PC-9 (cell line): ENCODE measurements around the gene COL11A2. TPM values are rescaled to one million over a fixed set of nuclear protein-coding genes. Genes with fewer than 3 reads are reported as not detected.

Source experiments
- BruUV-seq: library from RNA; stranded (reverse); fragments of 400-500 nt; replicated peaks from 2 replicates; lab custom pipeline; 2021; lab: Mats Ljungman, UMichigan
- CTCF ChIA-PET: fragments of 300-600 bp; sonication (Branson Sonifier 250); formaldehyde crosslinking; loops from one replicate; lab custom pipeline; 2022; ENCODE audit warnings: antibody characterized with exemption; lab: Charles Lee
- POLR2A ChIA-PET: fragments of 300-600 bp; sonication (Branson Sonifier 250); formaldehyde crosslinking; loops from one replicate; lab custom pipeline; 2022; ENCODE audit warnings: antibody characterized with exemption; ENCODE audit not compliant: unreplicated experiment; lab: Charles Lee
- DNase-seq, 2 experiments: peaks; one replicate each; pipeline versions ENCODE4 v3.0.0 to v3.0.0-alpha.2; 2015 to 2022; ENCODE audit warnings: mixed read lengths in 1 of 2
- H2AFZ ChIP-seq: fragments of 200-600 bp; sonication (generic); 2 replicates; pipeline ENCODE4 v1.8.1; 2017; ENCODE audit warnings: antibody characterized with exemption
- H3F3A ChIP-seq: fragments of 200-600 bp; sonication (generic); 2 replicates; pipeline ENCODE4 v1.8.1; 2017; ENCODE audit warnings: antibody characterized with exemption, mild to moderate bottlenecking, low read depth; ENCODE audit not compliant: insufficient read depth
- H3K27ac ChIP-seq: fragments of 200-600 bp; sonication (generic); 2 replicates; pipeline ENCODE4 v1.6.1; 2016; ENCODE audit warnings: mixed run types
- H3K27me3 ChIP-seq: fragments of 200-600 bp; sonication (generic); 2 replicates; pipeline ENCODE4 v1.6.1; 2016; ENCODE audit warnings: low read depth, mixed run types; ENCODE audit not compliant: insufficient read depth
- H3K36me3 ChIP-seq: fragments of 200-600 bp; sonication (generic); 2 replicates; pipeline ENCODE4 v1.6.1; 2016; ENCODE audit warnings: low read depth, mixed run types
- H3K4me1 ChIP-seq: fragments of 200-600 bp; sonication (generic); replicated peaks from 2 replicates; pipeline ENCODE4 v1.6.1; 2016; ENCODE audit warnings: mixed run types; ENCODE audit not compliant: insufficient read depth
- H3K4me2 ChIP-seq: fragments of 200-600 bp; sonication (generic); 2 replicates; pipeline ENCODE4 v1.6.1; 2017; ENCODE audit warnings: mixed run types
- H3K4me3 ChIP-seq: fragments of 200-600 bp; sonication (generic); 2 replicates; pipeline ENCODE4 v1.6.1; 2016; ENCODE audit warnings: mixed run types
- H3K79me2 ChIP-seq: fragments of 200-600 bp; sonication (generic); 2 replicates; pipeline ENCODE4 v1.6.1; 2017; ENCODE audit warnings: low read depth, mixed run types
- H3K9me2 ChIP-seq: fragments of 200-600 bp; sonication (generic); 2 replicates; pipeline ENCODE4 v1.8.1; 2017; ENCODE audit warnings: mild to moderate bottlenecking; ENCODE audit not compliant: insufficient read depth
- H3K9me3 ChIP-seq: fragments of 200-600 bp; sonication (generic); 2 replicates; pipeline ENCODE4 v1.8.1; 2016; ENCODE audit warnings: low read depth; ENCODE audit not compliant: insufficient read depth
- H4K20me1 ChIP-seq: fragments of 200-600 bp; sonication (generic); 2 replicates; pipeline ENCODE4 v1.8.1; 2017; ENCODE audit not compliant: insufficient read depth
- EZH2 ChIP-seq: fragments of 200-600 bp; sonication (generic); IDR thresholded peaks from 2 replicates; pipeline ENCODE4 v1.8.0; 2017; ENCODE audit warnings: antibody characterized with exemption, low read depth
- intact Hi-C: fragments of 100-400 bp; cut with micrococcal nuclease; formaldehyde crosslinking; loops from one replicate; pipeline ENCODE4 v1.10.0; 2022; ENCODE audit not compliant: unreplicated experiment
- total RNA-seq: library from RNA; stranded (reverse); gene quantifications from 2 replicates; pipeline ENCODE4 v1.2.3, GENCODE V29; 2021
- TF ChIP-seq, protein P1 (sequence below): fragments of 200-600 bp; sonication (generic); conservative IDR thresholded peaks from 2 replicates; pipeline ENCODE4 v1.6.1; 2017; ENCODE audit warnings: mixed run types, antibody characterized with exemption, mild to moderate bottlenecking, moderate library complexity

The COL11A2 gene
- total RNA-seq, 1 experiment from 2014 or later: 2.2 TPM

DNA sequence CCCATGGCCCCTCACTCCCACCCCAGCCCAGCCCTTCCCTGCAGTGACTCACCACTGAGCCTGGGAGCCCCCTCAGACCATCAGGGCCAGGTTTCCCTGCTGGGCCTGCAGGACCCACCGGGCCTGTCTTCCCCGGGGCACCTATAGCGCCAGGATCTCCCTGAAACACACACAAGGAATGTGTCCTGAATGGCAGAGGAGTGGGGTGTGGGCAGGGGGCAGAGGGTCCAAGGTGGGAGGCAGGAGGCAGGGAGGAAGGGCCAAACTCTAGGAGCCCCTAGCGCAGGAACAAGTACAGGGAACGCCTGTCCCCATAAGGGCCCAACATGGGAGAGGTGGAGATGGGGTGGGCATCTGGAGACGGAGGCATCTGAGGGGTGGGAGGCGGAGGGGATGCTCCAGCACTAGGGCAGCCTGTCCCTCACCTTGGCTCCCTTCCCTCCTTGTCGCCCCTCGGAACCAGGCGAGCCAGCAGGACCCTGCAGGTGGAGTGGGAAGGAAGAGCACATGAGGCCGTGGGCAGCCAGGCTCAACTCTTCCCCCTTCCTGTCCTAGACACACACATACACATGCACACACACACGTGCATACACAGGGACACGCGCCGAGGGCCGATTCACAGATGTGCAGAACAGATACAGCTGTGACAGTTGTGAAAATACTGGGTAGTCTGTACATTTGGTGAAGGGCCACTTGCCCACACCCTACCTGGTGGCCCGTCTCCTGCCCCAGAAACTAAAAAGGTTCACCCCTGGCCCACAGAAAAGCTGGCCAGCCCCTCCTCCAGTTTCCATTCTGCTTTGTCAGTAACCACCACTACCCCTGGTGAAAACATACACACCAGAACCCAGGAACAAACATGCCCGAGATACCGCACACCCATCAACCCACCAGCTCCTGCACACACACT, 24.6 kb downstream of the COL11A2 start:
- no peaks in the 10 kb centered on the region for H3F3A ChIP-seq
- no peak overlapping the region for H3K4me2 ChIP-seq
- no peaks in the 10 kb centered on the region for H3K9me2 ChIP-seq
- BruUV-seq: no TSS peak
- H3K9me3 ChIP-seq: no peaks in the 10 kb centered on the region
- H3K4me1 ChIP-seq: no peaks in the 10 kb centered on the region
- no peak overlapping the region for H2AFZ ChIP-seq
- H3K4me3 ChIP-seq: no peak overlapping the region
- no peak for TF ChIP-seq EZH2
- TF ChIP-seq, protein P1, sequence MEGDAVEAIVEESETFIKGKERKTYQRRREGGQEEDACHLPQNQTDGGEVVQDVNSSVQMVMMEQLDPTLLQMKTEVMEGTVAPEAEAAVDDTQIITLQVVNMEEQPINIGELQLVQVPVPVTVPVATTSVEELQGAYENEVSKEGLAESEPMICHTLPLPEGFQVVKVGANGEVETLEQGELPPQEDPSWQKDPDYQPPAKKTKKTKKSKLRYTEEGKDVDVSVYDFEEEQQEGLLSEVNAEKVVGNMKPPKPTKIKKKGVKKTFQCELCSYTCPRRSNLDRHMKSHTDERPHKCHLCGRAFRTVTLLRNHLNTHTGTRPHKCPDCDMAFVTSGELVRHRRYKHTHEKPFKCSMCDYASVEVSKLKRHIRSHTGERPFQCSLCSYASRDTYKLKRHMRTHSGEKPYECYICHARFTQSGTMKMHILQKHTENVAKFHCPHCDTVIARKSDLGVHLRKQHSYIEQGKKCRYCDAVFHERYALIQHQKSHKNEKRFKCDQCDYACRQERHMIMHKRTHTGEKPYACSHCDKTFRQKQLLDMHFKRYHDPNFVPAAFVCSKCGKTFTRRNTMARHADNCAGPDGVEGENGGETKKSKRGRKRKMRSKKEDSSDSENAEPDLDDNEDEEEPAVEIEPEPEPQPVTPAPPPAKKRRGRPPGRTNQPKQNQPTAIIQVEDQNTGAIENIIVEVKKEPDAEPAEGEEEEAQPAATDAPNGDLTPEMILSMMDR: no peak
- POLR2A ChIA-PET: no interaction called here
- no peak overlapping the region for H3K27ac ChIP-seq
- H3K27me3 ChIP-seq: peaks cover 40% of the 10 kb centered on the region
- no peak for DNase-seq
- CTCF ChIA-PET: no interaction called here
- H3K79me2 ChIP-seq: no peaks in the 10 kb centered on the region
- H3K36me3 ChIP-seq: no peaks in the 10 kb centered on the region
- H4K20me1 ChIP-seq: no peaks in the 10 kb centered on the region
- intact Hi-C loops: no loop called here

DNA sequence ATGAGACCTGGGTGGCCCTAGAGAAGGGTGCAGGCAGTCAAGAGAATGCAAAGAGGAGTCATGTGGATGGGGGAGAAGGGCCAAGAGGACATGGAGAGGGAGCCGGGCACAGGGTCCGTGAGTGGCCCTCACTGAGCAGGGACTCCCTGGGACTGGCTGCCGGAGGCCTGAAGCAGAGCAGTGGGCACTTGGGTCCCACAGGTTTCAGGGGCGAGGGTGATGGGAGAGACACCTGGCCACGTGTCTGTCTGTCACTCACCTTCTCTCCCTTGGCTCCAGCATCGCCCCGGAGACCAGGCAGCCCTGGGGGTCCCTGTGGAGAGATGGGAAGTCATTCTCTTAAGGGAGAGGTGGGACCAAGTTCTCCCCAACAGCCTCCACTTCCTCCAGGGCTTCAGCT, 25.5 kb downstream of the COL11A2 start:
- no peaks in the 10 kb centered on the region for H3F3A ChIP-seq
- peaks cover 40% of the 10 kb centered on the region for H3K27me3 ChIP-seq
- BruUV-seq: no TSS peak
- no peak overlapping the region for H2AFZ ChIP-seq
- H3K27ac ChIP-seq: no peak overlapping the region
- intact Hi-C loops: no loop called here
- H4K20me1 ChIP-seq: no peaks in the 10 kb centered on the region
- no peaks in the 10 kb centered on the region for H3K9me3 ChIP-seq
- H3K4me3 ChIP-seq: no peak overlapping the region
- no peak overlapping the region for H3K4me2 ChIP-seq
- peaks cover 1% of the 10 kb centered on the region for H3K4me1 ChIP-seq
- CTCF ChIA-PET: interaction anchor here (0.6 kb wide), 1 partner anchor 134 kb away, joined by 3 read pairs; no protein-coding TSS in a partner anchor
- no peaks in the 10 kb centered on the region for H3K79me2 ChIP-seq
- TF ChIP-seq, protein P1: no peak
- TF ChIP-seq EZH2: no peak
- POLR2A ChIA-PET: interaction anchor here (0.8 kb wide), 1 partner anchor 43 kb away, joined by 6 read pairs; no protein-coding TSS in a partner anchor
- H3K36me3 ChIP-seq: no peaks in the 10 kb centered on the region
- DNase-seq: no peak
- no peaks in the 10 kb centered on the region for H3K9me2 ChIP-seq

DNA sequence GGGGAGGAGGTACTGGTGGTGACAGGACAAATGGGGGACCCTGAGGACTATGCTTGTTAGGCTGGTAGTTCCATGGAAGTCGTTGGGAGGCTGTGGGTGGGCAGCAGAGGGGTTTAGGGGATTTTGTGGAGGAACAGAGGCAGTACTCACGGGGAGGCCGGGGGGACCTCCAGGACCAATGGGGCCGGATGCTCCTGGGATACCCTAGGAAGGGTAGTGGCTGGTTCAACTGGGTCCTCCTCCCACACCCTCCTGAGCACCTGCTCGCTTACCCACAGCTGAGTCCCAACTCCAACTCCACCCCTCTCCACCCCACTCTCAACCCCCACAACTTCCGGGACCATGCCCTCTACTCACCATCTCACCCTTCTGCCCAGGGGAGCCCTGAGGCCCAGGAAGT, 25.9 kb downstream of the COL11A2 start:
- H3K36me3 ChIP-seq: no peaks in the 10 kb centered on the region
- H3K9me3 ChIP-seq: no peaks in the 10 kb centered on the region
- H3F3A ChIP-seq: no peaks in the 10 kb centered on the region
- H3K4me1 ChIP-seq: peaks cover 4% of the 10 kb centered on the region
- H3K9me2 ChIP-seq: no peaks in the 10 kb centered on the region
- DNase-seq: no peak
- no peaks in the 10 kb centered on the region for H4K20me1 ChIP-seq
- H3K27me3 ChIP-seq: peaks cover 40% of the 10 kb centered on the region
- POLR2A ChIA-PET: interaction anchor here (0.8 kb wide), 1 partner anchor 44 kb away, joined by 6 read pairs; no protein-coding TSS in a partner anchor
- no peak overlapping the region for H2AFZ ChIP-seq
- H3K27ac ChIP-seq: no peak overlapping the region
- no TSS peak for BruUV-seq
- intact Hi-C loops: no loop called here
- CTCF ChIA-PET: no interaction called here
- no peak overlapping the region for H3K4me2 ChIP-seq
- H3K4me3 ChIP-seq: no peak overlapping the region
- no peak for TF ChIP-seq EZH2
- TF ChIP-seq, protein P1: no peak
- no peaks in the 10 kb centered on the region for H3K79me2 ChIP-seq
